ENCODE data around the gene COMMD8. TPM values are rescaled to one million over a fixed set of nuclear protein-coding genes. Genes with fewer than 3 reads are reported as not detected.

The COMMD8 gene
- total RNA-seq, 1 donor from 2014 or later: 8.2 TPM

DNA sequence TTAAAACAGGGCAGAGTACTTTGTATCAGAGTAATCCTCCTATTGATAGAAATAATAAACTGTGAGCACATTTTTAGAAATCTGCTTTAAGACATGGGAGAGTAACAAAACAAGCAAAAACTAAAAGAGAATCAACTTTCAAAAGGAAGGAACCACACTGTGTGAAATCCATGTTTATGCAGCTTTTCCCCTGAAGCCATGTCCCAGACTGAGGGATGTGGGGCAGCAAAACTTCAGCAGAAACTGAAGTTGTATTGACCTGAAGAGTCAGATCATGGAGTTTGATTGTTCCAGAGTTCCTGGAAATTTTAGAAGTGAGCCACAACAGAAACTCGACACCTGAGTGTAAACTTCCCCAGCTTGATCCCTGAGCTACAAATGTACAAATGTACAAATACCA is 53.2 kb downstream of the COMMD8 start:
- Mint-ChIP-seq H3K27me3 (ENCODE audit: unreplicated experiment) (peaks cover 1% of the 10 kb centered on the region), H3K4me1 (ENCODE audit: low read depth, unreplicated experiment) (no peaks in the 10 kb centered on the region), H3K9me3 (ENCODE audit: unreplicated experiment) (no peaks in the 10 kb centered on the region), H3K27ac (ENCODE audit: unreplicated experiment) (no peak overlapping the region), H3K36me3 (ENCODE audit: unreplicated experiment) (no peaks in the 10 kb centered on the region), H3K4me3 (ENCODE audit: unreplicated experiment) (no peak overlapping the region)
- DNase-seq: no peak
- TF ChIP-seq CTCF (IDR thresholded peaks at IDR 0.05; ENCODE audit: partially characterized antibody, unreplicated experiment): no peak

DNA sequence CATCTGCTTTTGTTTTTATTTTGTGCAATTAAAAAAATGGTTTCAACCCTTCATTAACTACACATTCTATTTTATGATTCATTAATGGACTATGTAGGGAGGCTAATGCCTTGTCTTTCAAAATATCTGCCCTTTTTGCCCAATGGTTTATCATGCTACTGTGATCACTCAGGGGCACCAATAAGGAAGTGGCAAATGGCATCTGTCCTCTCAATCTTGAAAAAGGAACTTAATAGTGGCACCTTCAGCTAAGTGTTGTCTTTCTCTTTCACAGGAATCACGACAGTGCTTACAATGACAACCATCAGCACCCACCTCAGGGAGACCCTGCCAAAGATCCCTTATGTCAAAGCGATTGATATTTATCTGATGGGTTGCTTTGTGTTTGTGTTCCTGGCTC is 57.1 kb downstream of the COMMD8 start:
- H3K4me1 Mint-ChIP-seq (ENCODE audit: low read depth, unreplicated experiment): no peaks in the 10 kb centered on the region
- H3K4me3 Mint-ChIP-seq (ENCODE audit: unreplicated experiment): no peak overlapping the region
- H3K36me3 Mint-ChIP-seq (ENCODE audit: unreplicated experiment): no peaks in the 10 kb centered on the region
- no peaks in the 10 kb centered on the region for H3K9me3 Mint-ChIP-seq (ENCODE audit: unreplicated experiment)
- DNase-seq: no peak
- H3K27ac Mint-ChIP-seq (ENCODE audit: unreplicated experiment): no peak overlapping the region
- TF ChIP-seq CTCF (IDR thresholded peaks at IDR 0.05; ENCODE audit: partially characterized antibody, unreplicated experiment): no peak
- peaks cover 1% of the 10 kb centered on the region for H3K27me3 Mint-ChIP-seq (ENCODE audit: unreplicated experiment)

Other genes with a start within 250 kb of the COMMD8 start
- gene ATP10D, start 21.6 kb upstream of the COMMD8 start, total RNA-seq (ENCODE audit: unreplicated experiment): 12.9 TPM

Measured in glutamatergic neuron (in vitro differentiated cells).